ENCODE measurements around the gene LBP. TPM values are rescaled to one million over a fixed set of nuclear protein-coding genes. Genes with fewer than 3 reads are reported as not detected.
"Not testable (repeated sequence)": the region's sequence is repeated elsewhere in the genome, so short reads cannot be mapped to it uniquely, and the experiment has no call there.

Gene LBP
- total RNA-seq, 2 experiments from 2014 or later: not detected

- Mint-ChIP-seq H3K9me3 (ENCODE audit: low read depth) (peaks cover 2% of the 10 kb centered on the region), H3K4me1 (no peaks in the 10 kb centered on the region), H3K36me3 (ENCODE audit: low read depth) (peaks cover 36% of the 10 kb centered on the region), H3K27ac (no peak overlapping the region), H3K27me3 (no peaks in the 10 kb centered on the region), H3K4me3 (no peak overlapping the region)
- POLR2A ChIA-PET: no interaction called here
- intact Hi-C loops (cut with DNase I, micrococcal nuclease): no loop called here
- CTCF ChIA-PET: interaction anchor here (0.5 to 1.3 kb wide), 3 partner anchors 30 to 1025 kb away, joined by 3 read pairs; partner anchors contain the start of gene SNHG17
- DNase-seq (no peak), ATAC-seq (no peak)
Measured at GRCh38 chr20:38405132-38405531, 58.9 kb downstream of the LBP start.

DNA sequence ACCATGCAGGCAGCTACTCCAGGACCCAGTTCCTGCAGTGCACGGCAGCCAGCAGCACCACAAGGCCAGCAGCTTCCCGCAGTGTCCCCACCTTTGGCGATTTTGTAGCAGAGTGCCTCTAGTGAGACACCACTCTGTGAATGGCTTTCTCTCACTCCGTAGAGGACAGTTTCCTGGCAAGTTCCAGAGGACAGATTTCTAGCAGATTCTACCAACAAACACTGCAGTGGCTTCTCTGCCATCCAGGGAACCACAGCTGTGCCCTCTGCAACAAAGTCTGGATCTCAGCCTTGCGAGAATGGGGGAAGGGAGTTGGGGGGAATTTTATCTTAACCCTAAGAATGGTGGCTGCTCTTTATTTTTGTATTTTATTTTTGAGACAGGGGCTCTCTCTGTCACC is 60.2 kb downstream of the LBP start:
- DNase-seq (no peak), ATAC-seq (no peak)
- Mint-ChIP-seq H3K4me3 (no peak overlapping the region), H3K9me3 (ENCODE audit: low read depth) (peaks cover 2% of the 10 kb centered on the region), H3K27ac (no peak overlapping the region), H3K4me1 (no peaks in the 10 kb centered on the region), H3K27me3 (no peaks in the 10 kb centered on the region), H3K36me3 (ENCODE audit: low read depth) (peaks cover 46% of the 10 kb centered on the region)
- intact Hi-C loops (cut with DNase I, micrococcal nuclease): no loop called here
- ChIA-PET POLR2A (no interaction called here), CTCF (no interaction called here)

DNA sequence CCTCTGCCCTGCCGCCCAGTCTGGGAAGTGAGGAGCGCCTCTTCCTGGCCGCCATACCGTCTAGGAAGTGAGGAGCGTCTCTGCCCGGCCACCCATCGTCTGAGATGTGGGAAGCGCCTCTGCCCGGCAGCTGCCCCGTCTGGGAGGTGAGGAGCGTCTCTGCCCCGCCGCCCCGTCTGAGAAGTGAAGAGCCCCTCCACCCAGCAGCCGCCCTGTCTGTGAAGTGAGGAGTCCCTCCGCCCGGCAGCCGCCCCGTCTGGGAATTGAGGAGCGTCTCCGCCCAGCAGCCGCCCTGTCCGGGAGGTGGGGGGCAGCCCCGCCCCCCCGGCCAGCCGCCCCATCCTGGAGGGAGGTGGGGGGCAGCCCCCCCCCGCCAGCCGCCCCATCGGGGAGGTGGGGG is 61.0 kb downstream of the LBP start:
- Mint-ChIP-seq H3K36me3 (ENCODE audit: low read depth) (peaks cover 50% of the 10 kb centered on the region), H3K27ac (no peak overlapping the region), H3K27me3 (no peaks in the 10 kb centered on the region), H3K4me1 (no peaks in the 10 kb centered on the region), H3K9me3 (ENCODE audit: low read depth) (peaks cover 2% of the 10 kb centered on the region), H3K4me3 (no peak overlapping the region)
- intact Hi-C loops (cut with DNase I, micrococcal nuclease): no loop called here
- CTCF ChIA-PET: no interaction called here
- no peak for DNase-seq
- ATAC-seq: no peak
- POLR2A ChIA-PET: no interaction called here

DNA sequence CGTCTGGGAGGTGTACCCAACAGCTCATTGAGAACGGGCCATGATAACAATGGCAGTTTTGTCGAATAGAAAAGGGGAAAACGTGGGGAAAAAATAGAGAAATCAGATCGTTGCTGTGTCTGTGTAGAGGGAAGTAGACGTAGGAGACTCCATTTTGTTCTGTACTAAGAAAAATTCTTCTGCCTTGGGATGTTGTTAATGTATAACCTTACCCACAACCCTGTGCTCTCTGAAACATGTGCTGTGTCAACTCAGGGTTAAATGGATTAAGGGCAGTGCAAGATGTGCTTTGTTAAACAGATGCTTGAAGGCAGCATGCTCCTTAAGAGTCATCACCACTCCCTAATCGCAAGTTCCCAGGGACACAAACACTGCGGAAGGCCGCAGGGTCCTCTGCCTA is 61.5 kb downstream of the LBP start:
- ChIA-PET CTCF (interaction anchor here (0.6 to 1.1 kb wide), 4 partner anchors 13 to 191 kb away, joined by 3 to 5 read pairs (median 3); no protein-coding TSS in a partner anchor), POLR2A (interaction anchor here (1.0 kb wide), 1 partner anchor 13 kb away, joined by 3 read pairs; no protein-coding TSS in a partner anchor)
- H3K9me3 Mint-ChIP-seq (ENCODE audit: low read depth); H3K4me1 Mint-ChIP-seq; H3K27ac Mint-ChIP-seq; ATAC-seq; DNase-seq; H3K4me3 Mint-ChIP-seq; intact Hi-C loops (cut with DNase I, micrococcal nuclease); H3K27me3 Mint-ChIP-seq: not testable (repeated sequence)
- H3K36me3 Mint-ChIP-seq (ENCODE audit: low read depth): peaks cover 53% of the 10 kb centered on the region

GRCh38 chr20:38412877-38413577 is 66.7 kb downstream of the LBP start:
- peaks cover 68% of the 10 kb centered on the region for H3K36me3 Mint-ChIP-seq (ENCODE audit: low read depth)
- POLR2A ChIA-PET: no interaction called here
- intact Hi-C loops (cut with DNase I, micrococcal nuclease): no loop called here
- H3K4me3 Mint-ChIP-seq: no peak overlapping the region
- DNase-seq (no peak), ATAC-seq (no peak)
- H3K27ac Mint-ChIP-seq: no peak overlapping the region
- CTCF ChIA-PET: interaction anchor here (1.1 kb wide), 1 partner anchor 15 kb away, joined by 3 read pairs; no protein-coding TSS in a partner anchor
- H3K27me3 Mint-ChIP-seq: no peaks in the 10 kb centered on the region
- H3K4me1 Mint-ChIP-seq: no peaks in the 10 kb centered on the region
- no peaks in the 10 kb centered on the region for H3K9me3 Mint-ChIP-seq (ENCODE audit: low read depth)

- DNase-seq (no peak), ATAC-seq (no peak)
- no peak overlapping the region for H3K27ac Mint-ChIP-seq
- no peak overlapping the region for H3K4me3 Mint-ChIP-seq
- ChIA-PET CTCF (no interaction called here), POLR2A (interaction anchor here (0.6 kb wide), 1 partner anchor 31 kb away, joined by 3 read pairs; no protein-coding TSS in a partner anchor)
- H3K9me3 Mint-ChIP-seq (ENCODE audit: low read depth): no peaks in the 10 kb centered on the region
- no peaks in the 10 kb centered on the region for H3K27me3 Mint-ChIP-seq
- H3K36me3 Mint-ChIP-seq (ENCODE audit: low read depth): peaks cover 75% of the 10 kb centered on the region
- intact Hi-C loops (cut with DNase I, micrococcal nuclease): no loop called here
- no peaks in the 10 kb centered on the region for H3K4me1 Mint-ChIP-seq
Measured at GRCh38 chr20:38414769-38415450, 68.6 kb downstream of the LBP start.

DNA sequence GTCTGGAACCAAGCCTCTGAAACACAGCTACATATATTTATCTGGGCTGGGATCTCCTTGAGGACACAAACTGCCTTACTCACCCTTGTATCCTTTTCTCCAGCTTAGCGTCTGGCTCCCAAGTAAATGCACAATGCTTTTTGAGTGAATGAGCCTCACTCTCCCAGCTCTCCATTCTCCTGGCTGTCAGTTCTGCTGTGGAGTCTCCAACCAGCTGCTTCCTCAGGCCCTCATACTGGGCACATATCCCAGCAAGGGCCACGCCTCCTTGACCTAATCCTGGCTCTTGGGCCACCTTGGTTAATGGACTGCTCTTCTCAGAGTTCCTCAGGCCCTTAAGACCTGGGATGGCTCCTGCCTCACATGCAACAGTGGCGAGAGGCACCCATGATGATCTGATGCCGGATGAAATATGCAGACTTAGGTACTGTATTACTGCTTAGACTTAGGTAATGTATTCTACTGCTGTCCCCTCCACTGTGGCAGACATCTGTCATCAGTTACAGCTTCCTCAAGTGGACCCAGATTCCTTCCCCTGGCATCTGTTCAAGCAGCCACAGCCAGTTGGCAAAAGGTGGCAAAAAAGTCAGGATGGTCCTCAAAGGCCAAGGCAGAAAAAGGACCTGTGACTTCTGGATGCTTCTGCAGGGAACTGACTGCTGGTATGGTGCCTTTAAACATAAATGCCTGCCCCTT is 72.4 kb downstream of the LBP start:
- ChIA-PET CTCF (interaction anchor here (0.6 to 1.2 kb wide), 3 partner anchors 15 to 66 kb away, joined by 3 to 4 read pairs (median 4); no protein-coding TSS in a partner anchor), POLR2A (interaction anchor here (0.6 to 1.5 kb wide), 5 partner anchors 11 to 363 kb away, joined by 3 to 10 read pairs (median 3); partner anchors contain the start of gene SNHG17)
- DNase-seq: no peak
- H3K36me3 Mint-ChIP-seq (ENCODE audit: low read depth): peaks cover 85% of the 10 kb centered on the region
- H3K4me1 Mint-ChIP-seq: peaks cover 2% of the 10 kb centered on the region
- H3K27me3 Mint-ChIP-seq: no peaks in the 10 kb centered on the region
- no peak overlapping the region for H3K27ac Mint-ChIP-seq
- ATAC-seq: no peak
- H3K9me3 Mint-ChIP-seq (ENCODE audit: low read depth): no peaks in the 10 kb centered on the region
- H3K4me3 Mint-ChIP-seq: no peak overlapping the region
- intact Hi-C loops (cut with DNase I, micrococcal nuclease): no loop called here

- peaks cover 6% of the 10 kb centered on the region for H3K4me1 Mint-ChIP-seq
- H3K36me3 Mint-ChIP-seq (ENCODE audit: low read depth): peaks cover 80% of the 10 kb centered on the region
- POLR2A ChIA-PET: interaction anchor here (0.7 to 1.5 kb wide), 3 partner anchors 12 to 52 kb away, joined by 3 to 5 read pairs (median 3); partner anchors contain the start of genes RALGAPB and SNHG17
- no peak overlapping the region for H3K27ac Mint-ChIP-seq
- H3K4me3 Mint-ChIP-seq: no peak overlapping the region
- DNase-seq (no peak), ATAC-seq (no peak)
- H3K27me3 Mint-ChIP-seq: no peaks in the 10 kb centered on the region
- no peaks in the 10 kb centered on the region for H3K9me3 Mint-ChIP-seq (ENCODE audit: low read depth)
- intact Hi-C loops (cut with DNase I, micrococcal nuclease): no loop called here
- CTCF ChIA-PET: interaction anchor here (1.2 to 1.3 kb wide), 2 partner anchors 12 to 52 kb away, joined by 3 to 5 read pairs; partner anchors contain the start of gene RALGAPB
Measured at GRCh38 chr20:38420388-38421085, 74.3 kb downstream of the LBP start.

DNA sequence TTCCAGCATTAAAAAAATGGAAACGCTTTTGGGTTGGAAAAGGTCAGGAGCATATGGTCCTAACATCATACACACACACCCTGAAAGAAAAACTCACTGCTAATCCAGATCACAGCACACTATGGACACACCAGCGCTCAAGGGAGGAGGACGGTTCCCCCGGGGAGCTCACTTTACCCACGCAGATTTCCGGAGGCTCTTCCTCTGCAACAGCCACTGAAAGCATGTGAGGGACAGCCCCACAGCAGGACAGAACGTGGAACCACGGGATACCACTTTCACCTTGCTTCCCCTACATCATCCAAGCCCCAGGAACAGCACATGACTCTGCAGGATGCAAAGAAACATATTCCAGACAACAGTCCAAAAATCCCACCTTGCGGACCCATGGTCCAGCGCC is 75.6 kb downstream of the LBP start:
- ChIA-PET CTCF (no interaction called here), POLR2A (interaction anchor here (1.5 kb wide), 2 partner anchors 10 to 13 kb away, joined by 3 to 4 read pairs; no protein-coding TSS in a partner anchor)
- Mint-ChIP-seq H3K27ac (peak overlapping the region; percentile 7), H3K27me3 (no peaks in the 10 kb centered on the region), H3K36me3 (ENCODE audit: low read depth) (peaks cover 81% of the 10 kb centered on the region), H3K4me1 (peaks cover 16% of the 10 kb centered on the region), H3K9me3 (ENCODE audit: low read depth) (no peaks in the 10 kb centered on the region), H3K4me3 (no peak overlapping the region)
- ATAC-seq: no peak
- DNase-seq: no peak
- intact Hi-C loops (cut with DNase I, micrococcal nuclease): no loop called here

- peaks cover 33% of the 10 kb centered on the region for H3K4me1 Mint-ChIP-seq
- no peaks in the 10 kb centered on the region for H3K27me3 Mint-ChIP-seq
- no peaks in the 10 kb centered on the region for H3K9me3 Mint-ChIP-seq (ENCODE audit: low read depth)
- ChIA-PET CTCF (interaction anchor here (1.1 kb wide), 1 partner anchor 23 kb away, joined by 5 read pairs; no protein-coding TSS in a partner anchor), POLR2A (interaction anchor here (1.1 to 4.2 kb wide), 2 partner anchors 8 to 11 kb away, joined by 8 to 34 read pairs; partner anchors contain the start of gene SNHG17)
- DNase-seq: no peak
- intact Hi-C loops (cut with DNase I, micrococcal nuclease): no loop called here
- peaks cover 86% of the 10 kb centered on the region for H3K36me3 Mint-ChIP-seq (ENCODE audit: low read depth)
- H3K4me3 Mint-ChIP-seq: no peak overlapping the region
- no peak for ATAC-seq
- H3K27ac Mint-ChIP-seq: no peak overlapping the region
Measured at GRCh38 chr20:38423541-38423940, 77.3 kb downstream of the LBP start.

DNA sequence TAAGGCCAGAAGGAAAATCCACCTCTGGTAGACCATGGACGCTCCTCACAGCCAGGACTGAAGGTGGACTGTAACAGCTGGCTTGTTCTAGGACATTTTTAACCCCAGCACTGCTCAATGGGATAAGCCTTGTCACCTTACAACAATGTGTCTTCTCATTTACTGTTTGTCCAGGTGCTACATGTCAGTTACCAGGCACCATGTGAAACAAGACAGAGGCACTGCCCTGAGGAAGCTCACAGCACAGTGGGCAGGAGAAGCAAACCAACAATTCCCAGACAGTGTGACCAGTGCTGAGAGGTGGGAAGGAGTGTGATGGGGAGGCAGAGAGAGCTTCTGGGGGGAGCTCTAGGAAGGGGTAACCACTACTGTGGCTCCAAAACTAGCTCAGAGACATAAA is 78.1 kb downstream of the LBP start:
- H3K9me3 Mint-ChIP-seq (ENCODE audit: low read depth): no peaks in the 10 kb centered on the region
- no peak for DNase-seq
- peaks cover 87% of the 10 kb centered on the region for H3K36me3 Mint-ChIP-seq (ENCODE audit: low read depth)
- no peaks in the 10 kb centered on the region for H3K27me3 Mint-ChIP-seq
- no peak overlapping the region for H3K4me3 Mint-ChIP-seq
- POLR2A ChIA-PET: interaction anchor here (2.2 to 4.2 kb wide), 2 partner anchors 10 to 22 kb away, joined by 13 to 34 read pairs; partner anchors contain the start of gene SNHG17
- H3K4me1 Mint-ChIP-seq: peaks cover 41% of the 10 kb centered on the region
- CTCF ChIA-PET: interaction anchor here (1.1 to 3.1 kb wide), 2 partner anchors 10 to 22 kb away, joined by 5 to 15 read pairs; partner anchors contain the start of gene SNHG17
- H3K27ac Mint-ChIP-seq: peak overlapping the region; percentile 61
- no peak for ATAC-seq
- intact Hi-C loops (cut with DNase I, micrococcal nuclease): no loop called here
